Measurements from ENCODE around the gene FADS2. TPM values are rescaled to one million over a fixed set of nuclear protein-coding genes. Genes with fewer than 3 reads are reported as not detected.

FADS2 gene
- total RNA-seq, 8 experiments from 2014 or later, result 80.3 to 358 (median 141) TPM

GRCh38 chr11:61785837-61786402 is 42.2 kb upstream of the FADS2 start:
- in situ Hi-C loops (cut with MboI; ENCODE audit: low pct_unique_long_range_greater_than_20kb in 2 of 9, low sequenced_read_pairs in 9 of 9, unreplicated experiment in 9 of 9), result loop anchor here in 1 of 9 experiments (25.0 kb wide), 1 partner anchor 326 kb away; the partner anchor contains the start of gene INCENP
- peak in 3 of 8 experiments; percentile 3 to 6 (median 5) for ATAC-seq (replicated peaks in 6 of 8)
- whole genome bisulfite sequencing, 10 experiments, result 80 to 100% (median 100%) methylated on average over 1 to 5 of the region's 11 CpGs; no CpG with 5 or more reads in 6 of the 10 experiments
- H3K4me3 ChIP-seq, result no peak overlapping the region
- no peaks in the 10 kb centered on the region for H3K4me1 ChIP-seq (replicated peaks in 1 of 2)
- H3K27ac ChIP-seq, result no peak overlapping the region

GRCh38 chr11:61787928-61788491 is 40.1 kb upstream of the FADS2 start:
- Histone ChIP-seq H3K4me1 (replicated peaks in 1 of 2) (peaks cover 0 to 6% of the 10 kb centered on the region in 2 donors), H3K4me3 (no peak overlapping the region), H3K27ac (no peak overlapping the region)
- in situ Hi-C loops (cut with MboI; ENCODE audit: low pct_unique_long_range_greater_than_20kb in 2 of 9, low sequenced_read_pairs in 9 of 9, unreplicated experiment in 9 of 9), result loop anchor here in 1 of 9 experiments (25.0 kb wide), 1 partner anchor 324 kb away; the partner anchor contains the start of gene INCENP
- WGBS, 10 experiments, result 30 to 66% (median 49%) methylated on average over 2 to 6 of the region's 9 CpGs; no CpG with 5 or more reads in 3 of the 10 experiments
- peak in 2 of 8 experiments; percentile 4 for ATAC-seq (replicated peaks in 6 of 8)

- peak; percentile 52 to 77 (median 74) for ATAC-seq (replicated peaks in 6 of 8)
- peak overlapping the region; percentile 72 to 94 (median 76) for H3K4me3 ChIP-seq
- H3K27ac ChIP-seq, result peak overlapping the region; percentile 99 to 100
- in situ Hi-C loops (cut with MboI; ENCODE audit: low pct_unique_long_range_greater_than_20kb in 2 of 9, low sequenced_read_pairs in 9 of 9, unreplicated experiment in 9 of 9), result loop anchor here in 1 of 9 experiments (25.0 kb wide), 1 partner anchor 320 kb away; the partner anchor contains the start of gene INCENP
- peaks cover 4 to 11% of the 10 kb centered on the region in 2 donors for H3K4me1 ChIP-seq (replicated peaks in 1 of 2)
- WGBS, 10 experiments, result 0 to 33% (median 8%) methylated on average over 1 to 9 of the region's 14 CpGs
Measured at GRCh38 chr11:61791737-61792309, 36.3 kb upstream of the FADS2 start.

- peak within 1 kb of the TSS; percentile 72 to 94 (median 76) for H3K4me3 ChIP-seq
- ATAC-seq (replicated peaks in 6 of 8), result peak; percentile 84 to 89 (median 87)
- 0% methylated on average over 1 to 2 of the region's 61 CpGs; no CpG with 5 or more reads in 8 of the 10 experiments for WGBS, 10 experiments
- peaks cover 4 to 13% of the 10 kb centered on the region in 2 donors for H3K4me1 ChIP-seq (replicated peaks in 1 of 2)
- in situ Hi-C loops (cut with MboI; ENCODE audit: low pct_unique_long_range_greater_than_20kb in 2 of 9, low sequenced_read_pairs in 9 of 9, unreplicated experiment in 9 of 9), result loop anchor here in 1 of 9 experiments (25.0 kb wide), 1 partner anchor 320 kb away; the partner anchor contains the start of gene INCENP
- H3K27ac ChIP-seq, result peak within 1 kb of the TSS; percentile 99 to 100
Measured at GRCh38 chr11:61792310-61793082, 35.6 kb upstream of the FADS2 start, which contains the start of the genes FEN1 and TMEM258. TSS of gene FEN1 (plus strand) at chr11:61792911. CDS start at chr11:61795362, 2,451 bp downstream. TSS of gene TMEM258 (minus strand) at chr11:61792599. CDS start at chr11:61792558, 41 bp downstream.

- Histone ChIP-seq H3K27ac (peak overlapping the region; percentile 99 to 100), H3K4me3 (peak overlapping the region; percentile 72 to 94 (median 76)), H3K4me1 (replicated peaks in 1 of 2) (peaks cover 4 to 14% of the 10 kb centered on the region in 2 donors)
- in situ Hi-C loops (cut with MboI; ENCODE audit: low pct_unique_long_range_greater_than_20kb in 2 of 9, low sequenced_read_pairs in 9 of 9, unreplicated experiment in 9 of 9), result loop anchor here in 1 of 9 experiments (25.0 kb wide), 1 partner anchor 319 kb away; the partner anchor contains the start of gene INCENP
- peak in 3 of 8 experiments; percentile 5 to 32 (median 8) for ATAC-seq (replicated peaks in 6 of 8)
- 0 to 40% (median 2%) methylated on average over 1 to 15 of the region's 29 CpGs for WGBS, 10 experiments
Measured at GRCh38 chr11:61793083-61793828, 34.8 kb upstream of the FADS2 start.

GRCh38 chr11:61793829-61794204 is 34.3 kb upstream of the FADS2 start:
- H3K4me1 ChIP-seq (replicated peaks in 1 of 2), result peaks cover 4 to 14% of the 10 kb centered on the region in 2 donors
- ATAC-seq (replicated peaks in 6 of 8), result no peak
- no peak overlapping the region for H3K27ac ChIP-seq
- in situ Hi-C loops (cut with MboI; ENCODE audit: low pct_unique_long_range_greater_than_20kb in 2 of 9, low sequenced_read_pairs in 9 of 9, unreplicated experiment in 9 of 9), result loop anchor here in 1 of 9 experiments (25.0 kb wide), 1 partner anchor 318 kb away; the partner anchor contains the start of gene INCENP
- WGBS, 10 experiments, result 0 to 71% (median 27%) methylated on average over 1 to 3 of the region's 3 CpGs; no CpG with 5 or more reads in 3 of the 10 experiments
- H3K4me3 ChIP-seq, result peak overlapping the region in 3 of 5 donors; percentile 72 to 94 (median 87)

GRCh38 chr11:61794579-61794978 is 33.5 kb upstream of the FADS2 start:
- Histone ChIP-seq H3K4me1 (replicated peaks in 1 of 2) (peaks cover 4 to 14% of the 10 kb centered on the region in 2 donors), H3K4me3 (no peak overlapping the region), H3K27ac (no peak overlapping the region)
- in situ Hi-C loops (cut with MboI; ENCODE audit: low pct_unique_long_range_greater_than_20kb in 2 of 9, low sequenced_read_pairs in 9 of 9, unreplicated experiment in 9 of 9), result loop anchor here in 1 of 9 experiments (25.0 kb wide), 1 partner anchor 318 kb away; the partner anchor contains the start of gene INCENP
- ATAC-seq (replicated peaks in 6 of 8), result no peak
- 72 to 100% (median 96%) methylated on average over 1 to 4 of the region's 4 CpGs; no CpG with 5 or more reads in 1 of the 10 experiments for WGBS, 10 experiments

- WGBS, 10 experiments, result 75 to 92% (median 81%) methylated on average over 1 to 6 of the region's 12 CpGs; no CpG with 5 or more reads in 4 of the 10 experiments
Measured at GRCh38 chr11:61795459-61795858, 32.6 kb upstream of the FADS2 start.

GRCh38 chr11:61795876-61796526 is 32.1 kb upstream of the FADS2 start:
- H3K27ac ChIP-seq, result no peak overlapping the region
- H3K4me1 ChIP-seq (replicated peaks in 1 of 2), result peaks cover 4 to 14% of the 10 kb centered on the region in 2 donors
- in situ Hi-C loops (cut with MboI; ENCODE audit: low pct_unique_long_range_greater_than_20kb in 2 of 9, low sequenced_read_pairs in 9 of 9, unreplicated experiment in 9 of 9), result loop anchor here in 1 of 9 experiments (25.0 kb wide), 1 partner anchor 316 kb away; the partner anchor contains the start of gene INCENP
- H3K4me3 ChIP-seq, result no peak overlapping the region
- ATAC-seq (replicated peaks in 6 of 8), result no peak
- 80 to 100% (median 92%) methylated on average over 1 to 15 of the region's 18 CpGs; no CpG with 5 or more reads in 5 of the 10 experiments for WGBS, 10 experiments

More at GRCh38 chr11:61795459-61795858, 32.6 kb upstream of the FADS2 start:
- Histone ChIP-seq H3K27ac (no peak overlapping the region), H3K4me1 (replicated peaks in 1 of 2) (peaks cover 4 to 14% of the 10 kb centered on the region in 2 donors), H3K4me3 (no peak overlapping the region)
- in situ Hi-C loops (cut with MboI; ENCODE audit: low pct_unique_long_range_greater_than_20kb in 2 of 9, low sequenced_read_pairs in 9 of 9, unreplicated experiment in 9 of 9), result loop anchor here in 1 of 9 experiments (25.0 kb wide), 1 partner anchor 317 kb away; the partner anchor contains the start of gene INCENP
- no peak for ATAC-seq (replicated peaks in 6 of 8)

- ATAC-seq (replicated peaks in 6 of 8), result peak in 3 of 8 experiments; percentile 12 to 15 (median 12)
- no peak overlapping the region for H3K27ac ChIP-seq
- WGBS, 10 experiments, result 0 to 85% (median 52%) methylated on average over 1 to 3 of the region's 3 CpGs
- no peak overlapping the region for H3K4me3 ChIP-seq
- in situ Hi-C loops (cut with MboI; ENCODE audit: low pct_unique_long_range_greater_than_20kb in 2 of 9, low sequenced_read_pairs in 9 of 9, unreplicated experiment in 9 of 9), result loop anchor here in 1 of 9 experiments (25.0 kb wide), 1 partner anchor 315 kb away; the partner anchor contains the start of gene INCENP
- H3K4me1 ChIP-seq (replicated peaks in 1 of 2), result peaks cover 4 to 8% of the 10 kb centered on the region in 2 donors
Measured at GRCh38 chr11:61797263-61797944, 30.7 kb upstream of the FADS2 start.

All from motor neuron (in vitro differentiated cells).